Astrocyte (in vitro differentiated cells and primary cell): Measurements from ENCODE around the gene ORAI3.
"Not testable (repeated sequence)": the region's sequence is repeated elsewhere in the genome, so short reads cannot be mapped to it uniquely, and the experiment has no call there.

Experiments used
- EZH2 ChIP-seq: IDR thresholded peaks from 2 replicates; pipeline ENCODE4 v1.6.1; 2012; ENCODE audit warnings: mild to moderate bottlenecking, low read length, inconsistent platforms; ENCODE audit not compliant: insufficient read depth
- TF ChIP-seq, protein P1 (sequence below): IDR thresholded peaks from 2 replicates; pipeline ENCODE4 v1.5.1; 2011; ENCODE audit warnings: low read depth, mild to moderate bottlenecking, inconsistent platforms, low read length, moderate library complexity; ENCODE audit not compliant: insufficient read depth

DNA sequence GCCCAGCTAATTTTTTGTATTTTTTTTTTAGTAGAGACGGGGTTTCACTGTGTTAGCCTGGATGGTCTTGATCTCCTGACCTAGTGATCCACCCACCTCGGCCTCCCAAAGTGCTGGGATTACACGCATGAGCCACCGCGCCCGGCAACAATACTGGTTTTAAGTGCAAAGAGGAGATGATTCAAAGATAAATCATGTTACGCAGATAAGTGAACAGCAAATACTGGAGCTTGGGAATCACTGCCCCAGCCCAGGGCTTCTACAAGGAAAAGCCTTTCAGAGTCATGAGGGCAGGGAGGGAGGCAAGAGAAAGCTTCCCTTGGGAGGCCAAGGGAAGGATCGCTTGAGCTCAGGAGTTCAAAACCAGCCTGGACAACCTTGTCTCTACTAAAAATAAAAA is 9.3 kb upstream of the ORAI3 start:
- TF ChIP-seq, protein P1, sequence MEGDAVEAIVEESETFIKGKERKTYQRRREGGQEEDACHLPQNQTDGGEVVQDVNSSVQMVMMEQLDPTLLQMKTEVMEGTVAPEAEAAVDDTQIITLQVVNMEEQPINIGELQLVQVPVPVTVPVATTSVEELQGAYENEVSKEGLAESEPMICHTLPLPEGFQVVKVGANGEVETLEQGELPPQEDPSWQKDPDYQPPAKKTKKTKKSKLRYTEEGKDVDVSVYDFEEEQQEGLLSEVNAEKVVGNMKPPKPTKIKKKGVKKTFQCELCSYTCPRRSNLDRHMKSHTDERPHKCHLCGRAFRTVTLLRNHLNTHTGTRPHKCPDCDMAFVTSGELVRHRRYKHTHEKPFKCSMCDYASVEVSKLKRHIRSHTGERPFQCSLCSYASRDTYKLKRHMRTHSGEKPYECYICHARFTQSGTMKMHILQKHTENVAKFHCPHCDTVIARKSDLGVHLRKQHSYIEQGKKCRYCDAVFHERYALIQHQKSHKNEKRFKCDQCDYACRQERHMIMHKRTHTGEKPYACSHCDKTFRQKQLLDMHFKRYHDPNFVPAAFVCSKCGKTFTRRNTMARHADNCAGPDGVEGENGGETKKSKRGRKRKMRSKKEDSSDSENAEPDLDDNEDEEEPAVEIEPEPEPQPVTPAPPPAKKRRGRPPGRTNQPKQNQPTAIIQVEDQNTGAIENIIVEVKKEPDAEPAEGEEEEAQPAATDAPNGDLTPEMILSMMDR = not testable (repeated sequence)
- not testable (repeated sequence) for TF ChIP-seq EZH2
